AG08396 (cell line): ENCODE data around the gene BCL6.

Experiments used
- DNase-seq: peaks from one replicate; pipeline ENCODE4 v3.0.0; 2012; ENCODE audit warnings: low spot score, mixed read lengths

BCL6 gene

GRCh38 chr3:187759601-187760000, 14.3 kb upstream of the BCL6 start:
- no peak for DNase-seq

GRCh38 chr3:187758318-187758955, 13.2 kb upstream of the BCL6 start:
- DNase-seq = no peak

GRCh38 chr3:187753516-187753915, 8.2 kb upstream of the BCL6 start:
- DNase-seq = no peak

GRCh38 chr3:187750513-187751123, 5.3 kb upstream of the BCL6 start:
- DNase-seq = no peak

- peak; percentile 35 for DNase-seq
Observed at GRCh38 chr3:187750006-187750512, 4.8 kb upstream of the BCL6 start.

GRCh38 chr3:187748050-187748481, 2.8 kb upstream of the BCL6 start:
- peak; percentile 70 for DNase-seq

- no peak for DNase-seq
Observed at GRCh38 chr3:187747506-187747905, 2.2 kb upstream of the BCL6 start.

- no peak for DNase-seq
Observed at GRCh38 chr3:187746442-187747281, 1.4 kb upstream of the BCL6 start.

- no peak for DNase-seq
Observed at GRCh38 chr3:187746059-187746441, 782 bp upstream of the BCL6 start.

GRCh38 chr3:187744169-187745151, 808 bp downstream of the BCL6 start:
- DNase-seq = peak; percentile 31

GRCh38 chr3:187743195-187744141, 1.8 kb downstream of the BCL6 start:
- DNase-seq = peak; percentile 43

- DNase-seq = no peak
Observed at GRCh38 chr3:187742351-187743171, 2.7 kb downstream of the BCL6 start.

- DNase-seq = peak; percentile 63
Observed at GRCh38 chr3:187741403-187742350, 3.6 kb downstream of the BCL6 start.

GRCh38 chr3:187740421-187741399, 4.6 kb downstream of the BCL6 start:
- peak; percentile 64 for DNase-seq

GRCh38 chr3:187739561-187740332, 5.5 kb downstream of the BCL6 start:
- peak; percentile 76 for DNase-seq

GRCh38 chr3:187739094-187739560, 6.1 kb downstream of the BCL6 start:
- DNase-seq = peak; percentile 39
